Prostate gland (tissue), 2 donors: ENCODE measurements around the gene RBFOX2. TPM values are rescaled to one million over a fixed set of nuclear protein-coding genes. Genes with fewer than 3 reads are reported as not detected.
A peak's percentile ranks its signal among the peaks of the same experiment; 100 is the strongest.

Experiments
- DNase-seq: peaks from one replicate; pipeline ENCODE4 v3.0.0-alpha.2; 2019; ENCODE audit warnings: low spot score
- H3K27ac ChIP-seq, 2 donors: fragments of 200-600 bp; sonication (generic); 2 replicates each; pipeline ENCODE4 v1.5.1; 2017 to 2019
- H3K27me3 ChIP-seq: fragments of 200-600 bp; sonication (generic); replicated peaks from 2 replicates; pipeline ENCODE4 v1.5.1; 2019; ENCODE audit not compliant: insufficient read depth
- H3K36me3 ChIP-seq, 2 donors: fragments of 200-600 bp; sonication (generic); 1 replicate in 1 of 2; 2 replicates in 1 of 2; pipeline versions ENCODE4 v1.5.1 to v1.8.1; 2017 to 2019
- H3K4me1 ChIP-seq: fragments of 200-600 bp; sonication (generic); replicated peaks from 2 replicates; pipeline ENCODE4 v1.5.1; 2019
- H3K4me3 ChIP-seq, 2 donors: fragments of 200-600 bp; sonication (generic); 2 replicates each; pipeline ENCODE4 v1.5.1; 2017 to 2019
- H3K9me3 ChIP-seq: fragments of 200-600 bp; sonication (generic); 2 replicates; pipeline ENCODE4 v1.5.1; 2017
- CTCF ChIP-seq, 4 experiments: fragments of 200-600 bp in 2 of 4; fragments of 450-650 bp in 2 of 4; sonication (generic) in 2 of 4; IDR thresholded peaks; 1 replicate in 3 of 4; 2 replicates in 1 of 4; pipeline ENCODE4 v1.5.1; 2016 to 2019; ENCODE audit warnings: antibody characterized with exemption in 4 of 4, mild to moderate bottlenecking in 2 of 4, moderate library complexity in 2 of 4
- POLR2A ChIP-seq: fragments of 450-650 bp; IDR thresholded peaks from one replicate; pipeline ENCODE4 v1.6.1; 2016; ENCODE audit warnings: antibody characterized with exemption, mild to moderate bottlenecking
- POLR2AphosphoS5 ChIP-seq: sonication (generic); formaldehyde crosslinking; IDR thresholded peaks from one replicate; pipeline ENCODE4 v1.6.1; 2017; ENCODE audit warnings: antibody characterized with exemption
- WGBS: methylation state at CpG from one replicate; pipeline ENCODE4 v1.1.5; 2018; 5-methylcytosine and 5-hydroxymethylcytosine counted together
- intact Hi-C: fragments of 100-400 bp; cut with DNase I; formaldehyde crosslinking; loops from one replicate; pipeline ENCODE4 v1.14.2; 2022
- total RNA-seq, 2 donors: library from RNA; depleted of rRNA; stranded (reverse); fragments of >200 nt; gene quantifications; one replicate each; pipeline ENCODE4 v1.1.0, GENCODE V29; 2016

RBFOX2 gene
- total RNA-seq, 2 donors from 2014 or later, result 59.8 to 79.4 TPM

DNA sequence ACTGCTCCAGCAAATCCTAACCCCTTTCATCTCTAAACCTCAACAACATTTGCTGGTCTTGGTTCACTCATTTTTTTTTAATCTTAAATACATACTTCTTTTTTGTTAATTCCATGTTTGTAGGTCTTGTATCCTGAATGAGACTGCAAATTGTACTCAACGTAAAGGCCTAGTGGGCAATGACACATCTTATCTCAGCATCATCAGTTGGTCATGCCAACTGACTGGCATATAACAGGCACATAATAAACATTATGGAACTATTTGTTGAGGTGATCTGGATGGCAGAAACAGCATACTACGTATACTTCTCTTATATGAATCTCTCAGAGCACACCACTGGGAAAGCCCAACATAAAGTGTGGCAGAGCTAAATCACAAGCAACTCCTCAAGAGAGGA, 116.7 kb downstream of the RBFOX2 start:
- Histone ChIP-seq H3K9me3 (no peaks in the 10 kb centered on the region), H3K27ac (peak overlapping the region in 1 of 2 donors; percentile 7), H3K27me3 (no peaks in the 10 kb centered on the region), H3K36me3 (no peaks in the 10 kb centered on the region), H3K4me3 (no peak overlapping the region), H3K4me1 (peaks cover 17% of the 10 kb centered on the region)
- intact Hi-C loops, result no loop called here
- 31% methylated on average over 2 of the region's 2 CpGs for WGBS
- no peak for TF ChIP-seq POLR2A
- TF ChIP-seq POLR2AphosphoS5, result no peak
- no peak for TF ChIP-seq CTCF (IDR thresholded peaks at IDR 0.05)
- DNase-seq, result no peak

- Histone ChIP-seq H3K27me3 (no peaks in the 10 kb centered on the region), H3K9me3 (no peaks in the 10 kb centered on the region), H3K4me3 (no peak overlapping the region), H3K36me3 (no peaks in the 10 kb centered on the region), H3K4me1 (peaks cover 15% of the 10 kb centered on the region), H3K27ac (no peak overlapping the region)
- no peak for DNase-seq
- no peak for TF ChIP-seq POLR2A
- TF ChIP-seq CTCF (IDR thresholded peaks at IDR 0.05), result no peak
- WGBS, result 70% methylated on average over 2 of the region's 2 CpGs
- intact Hi-C loops, result no loop called here
These were observed 117.7 kb downstream of the RBFOX2 start for GRCh38 chr22:35910926-35911325.

DNA sequence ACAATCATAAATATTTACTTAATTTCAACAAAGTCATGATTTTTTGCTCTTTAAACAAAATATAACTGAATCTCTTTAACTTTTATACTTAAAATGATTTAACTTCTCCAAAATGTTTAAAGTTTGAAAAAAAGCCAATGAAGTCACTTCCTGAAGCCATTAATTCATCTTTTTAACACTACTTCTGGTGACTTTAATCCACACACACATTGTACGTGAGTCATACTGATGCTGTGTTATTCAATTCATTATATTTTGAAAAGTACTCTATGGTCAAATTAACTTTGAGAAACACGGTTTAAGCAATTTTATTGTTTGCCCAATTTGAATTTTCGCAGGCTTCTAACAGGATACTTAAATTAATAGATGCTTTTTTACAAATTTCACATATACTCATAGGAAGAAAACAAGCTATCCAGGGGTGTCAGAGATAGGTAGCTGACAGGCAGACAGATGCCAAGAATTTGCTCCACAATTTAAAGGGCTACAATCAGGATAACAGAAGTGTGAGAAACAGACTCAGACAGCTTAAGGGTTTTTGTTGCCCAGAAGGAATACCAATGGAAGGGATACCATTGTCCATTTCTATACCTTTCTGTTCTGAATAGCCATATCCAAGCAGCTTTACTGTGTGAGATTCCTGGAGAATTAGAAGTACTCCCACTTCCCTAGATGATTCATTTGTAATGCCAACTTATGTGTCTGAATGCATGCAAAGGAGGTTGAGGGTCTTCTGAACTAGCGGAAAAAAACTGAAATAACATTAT, 118.4 kb downstream of the RBFOX2 start:
- Histone ChIP-seq H3K9me3 (no peaks in the 10 kb centered on the region), H3K27ac (no peak overlapping the region), H3K4me1 (peaks cover 9% of the 10 kb centered on the region), H3K4me3 (no peak overlapping the region), H3K36me3 (no peaks in the 10 kb centered on the region), H3K27me3 (no peaks in the 10 kb centered on the region)
- intact Hi-C loops, result no loop called here
- TF ChIP-seq POLR2AphosphoS5, result no peak
- no peak for TF ChIP-seq CTCF (IDR thresholded peaks at IDR 0.05)
- no peak for TF ChIP-seq POLR2A
- 67% methylated on average over 4 of the region's 4 CpGs for WGBS
- no peak for DNase-seq

DNA sequence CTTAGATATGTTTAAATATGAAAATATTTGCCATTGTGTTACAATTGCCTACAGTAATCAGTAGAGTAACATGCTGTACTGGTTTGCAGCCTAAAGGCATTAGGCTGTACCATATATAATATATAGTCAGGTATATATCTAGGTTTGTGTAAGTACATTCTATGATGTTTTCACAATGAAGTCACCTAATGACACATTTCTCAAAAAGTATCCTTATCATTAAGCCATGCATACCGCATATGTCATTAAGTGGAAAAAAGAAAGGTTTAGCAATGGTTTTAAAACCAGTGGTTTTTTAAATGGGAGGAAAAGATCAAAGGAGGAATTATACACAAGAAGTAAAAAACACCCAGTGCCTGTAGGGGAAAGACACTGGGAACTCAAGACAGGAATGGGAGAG, 122.7 kb downstream of the RBFOX2 start:
- TF ChIP-seq CTCF (IDR thresholded peaks at IDR 0.05), result no peak
- 88% methylated on average over 1 of the region's 1 CpG for WGBS
- no peak for DNase-seq
- no peak overlapping the region for H3K4me3 ChIP-seq
- H3K9me3 ChIP-seq, result no peaks in the 10 kb centered on the region
- no peak overlapping the region for H3K27ac ChIP-seq
- H3K27me3 ChIP-seq, result no peaks in the 10 kb centered on the region
- H3K4me1 ChIP-seq, result no peaks in the 10 kb centered on the region
- no peaks in the 10 kb centered on the region for H3K36me3 ChIP-seq
- intact Hi-C loops, result no loop called here

DNA sequence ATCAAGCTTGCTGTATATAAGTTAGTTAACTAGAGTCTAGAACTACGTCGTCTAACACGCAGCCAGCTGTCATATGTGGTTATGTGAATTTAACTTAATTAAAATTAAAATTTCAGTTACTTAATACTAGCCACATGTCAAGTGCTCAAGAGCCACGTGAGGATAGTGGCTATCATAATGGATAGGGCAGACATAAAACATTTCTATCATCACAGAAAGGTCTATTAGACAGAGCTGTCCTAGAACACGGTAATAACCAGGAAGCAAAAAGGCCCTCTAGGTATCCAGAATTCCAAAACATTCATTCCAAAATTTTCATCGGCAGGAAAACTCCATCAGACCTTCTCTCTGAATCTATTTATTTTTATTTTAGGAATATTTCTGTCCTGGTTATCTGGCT, 123.9 kb downstream of the RBFOX2 start:
- no peak overlapping the region for H3K27ac ChIP-seq
- WGBS, result 55% methylated on average over 6 of the region's 6 CpGs

More for the DNA sequence above, 123.9 kb downstream of the RBFOX2 start:
- H3K4me3 ChIP-seq, result no peak overlapping the region
- H3K36me3 ChIP-seq, result no peaks in the 10 kb centered on the region
- H3K9me3 ChIP-seq, result no peaks in the 10 kb centered on the region
- DNase-seq, result no peak
- TF ChIP-seq CTCF (IDR thresholded peaks at IDR 0.05), result no peak
- TF ChIP-seq POLR2A, result no peak
- no peak for TF ChIP-seq POLR2AphosphoS5
- intact Hi-C loops, result no loop called here
- no peaks in the 10 kb centered on the region for H3K4me1 ChIP-seq
- H3K27me3 ChIP-seq, result no peaks in the 10 kb centered on the region
